Left forelimb (tissue), 1 donor: ENCODE measurements around the gene GABARAP.

Source experiments
- DNase-seq: peaks from one replicate; pipeline ENCODE4 v3.0.0-alpha.2; 2018; ENCODE audit warnings: low spot score

Gene GABARAP

DNA sequence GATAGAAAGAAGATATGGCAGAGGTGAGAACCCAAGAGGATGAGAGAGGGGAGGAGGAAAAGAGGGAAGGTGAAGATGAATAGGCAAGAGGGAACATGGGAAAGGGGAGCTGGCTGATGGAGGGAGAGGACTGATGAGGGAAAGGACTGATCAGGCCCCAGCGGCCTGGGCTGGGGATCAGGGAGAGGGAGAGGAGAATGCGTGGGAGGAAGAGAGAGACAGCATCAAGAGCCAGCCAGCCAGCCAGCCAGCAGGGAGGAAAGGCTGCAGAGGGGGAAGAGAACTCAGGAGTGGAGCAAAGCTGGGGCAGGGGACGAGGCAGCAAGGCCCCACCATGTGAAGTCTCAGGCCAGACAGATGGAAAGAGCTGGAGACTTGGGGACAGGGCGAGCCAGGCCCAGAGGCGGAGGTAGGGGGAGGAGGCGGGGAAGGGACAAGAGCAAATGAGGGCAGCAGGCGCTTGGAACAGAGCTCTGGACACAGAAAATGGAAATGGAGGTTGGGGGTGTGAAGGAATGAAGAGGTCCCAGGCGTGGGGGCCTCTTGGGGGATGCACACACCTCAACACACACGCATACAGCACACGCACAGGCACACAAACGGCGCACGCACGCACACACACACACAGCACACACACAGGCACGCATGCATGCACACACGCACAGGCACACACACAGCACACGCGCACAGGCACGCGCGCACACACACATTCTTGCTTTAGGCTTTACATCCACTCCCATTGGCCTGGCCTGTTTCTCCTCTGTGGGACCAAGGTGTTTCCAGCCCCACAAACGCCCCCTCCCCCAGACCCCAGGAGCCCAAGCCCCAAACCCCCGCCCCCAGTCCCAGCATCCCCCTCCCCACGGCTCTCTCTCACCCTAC is 34.9 kb downstream of the GABARAP start:
- DNase-seq = peak; percentile 64

- DNase-seq = no peak
These were observed 36.7 kb downstream of the GABARAP start for GRCh38 chr17:7205561-7205960.

GRCh38 chr17:7204828-7205461 is 37.3 kb downstream of the GABARAP start:
- DNase-seq = peak; percentile 93

DNA sequence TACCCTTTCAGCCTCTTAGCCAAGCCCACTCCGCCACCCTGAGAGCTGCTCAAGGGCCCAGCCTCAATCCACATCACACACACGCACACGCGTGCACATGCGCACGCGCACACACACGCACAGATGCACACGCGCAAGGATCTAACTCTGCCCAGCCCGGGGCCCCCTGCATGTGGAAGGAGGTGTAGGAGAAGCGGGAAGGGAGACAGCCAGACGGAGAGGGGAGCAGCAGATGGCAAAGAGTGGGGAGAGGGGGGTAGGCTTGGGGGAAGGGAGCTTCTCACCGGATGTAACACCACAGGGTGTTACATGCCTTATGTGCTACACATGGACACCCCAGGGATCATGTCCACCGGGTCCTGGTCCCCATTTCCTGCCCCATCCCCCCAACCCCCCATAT is 37.9 kb downstream of the GABARAP start:
- no peak for DNase-seq

- DNase-seq = no peak
These were observed 38.9 kb downstream of the GABARAP start for GRCh38 chr17:7203391-7203790.

- peak; percentile 61 for DNase-seq
These were observed 45.4 kb downstream of the GABARAP start for GRCh38 chr17:7196651-7197401.

GRCh38 chr17:7195971-7196370 is 46.3 kb downstream of the GABARAP start:
- no peak for DNase-seq

- DNase-seq = no peak
These were observed 49.8 kb downstream of the GABARAP start for GRCh38 chr17:7192271-7192937.

GRCh38 chr17:7191571-7192270 is 50.5 kb downstream of the GABARAP start:
- DNase-seq = no peak

GRCh38 chr17:7191069-7191468 is 51.2 kb downstream of the GABARAP start:
- no peak for DNase-seq

- no peak for DNase-seq
These were observed 51.9 kb downstream of the GABARAP start for GRCh38 chr17:7190276-7190917.
